ENCODE results near the gene STK32C.

The STK32C gene

DNA sequence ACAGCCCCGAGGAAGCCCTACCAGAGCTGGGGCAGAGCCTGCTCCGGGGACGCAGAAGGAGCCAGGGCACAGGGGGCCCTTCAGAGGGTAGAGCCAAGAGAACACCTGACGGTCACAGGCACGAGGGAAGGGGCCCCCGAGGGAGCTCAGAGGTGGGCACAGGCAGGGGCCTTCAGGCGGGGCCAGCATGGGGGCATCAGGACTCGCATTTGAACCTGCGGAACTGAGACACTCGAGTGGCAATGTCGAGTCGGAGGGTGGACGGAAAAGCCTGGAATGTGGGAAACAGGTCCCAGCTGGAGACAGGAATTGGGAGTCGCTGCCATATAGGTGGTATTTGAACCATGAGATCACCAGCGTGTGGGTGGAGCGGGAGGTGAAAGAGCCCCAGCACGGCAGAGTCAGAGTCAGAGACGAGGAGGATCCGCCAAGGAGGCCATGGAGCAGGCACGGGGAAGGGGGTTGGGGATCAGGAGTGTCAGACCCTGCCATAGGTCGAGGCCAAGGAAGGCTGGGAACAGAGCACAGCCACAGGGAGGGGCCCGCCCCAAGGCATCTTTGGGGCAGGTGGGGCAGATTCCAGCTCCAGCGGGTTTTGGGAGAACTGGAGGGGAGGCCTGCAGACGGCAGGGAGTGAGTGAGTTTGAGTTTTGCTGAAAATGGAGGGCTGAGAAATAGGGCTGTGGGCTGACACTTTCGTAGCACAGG, 13.8 kb downstream of the STK32C start:
- no peaks in the 10 kb centered on the region for H3K27me3 ChIP-seq (ENCODE audit: insufficient read depth, poor library complexity, severe bottlenecking)
- no peak for DNase-seq (ENCODE audit: low read depth in 1 of 2, low spot score in 1 of 2)
- no peak overlapping the region for H3K27ac ChIP-seq (replicated peaks)

DNA sequence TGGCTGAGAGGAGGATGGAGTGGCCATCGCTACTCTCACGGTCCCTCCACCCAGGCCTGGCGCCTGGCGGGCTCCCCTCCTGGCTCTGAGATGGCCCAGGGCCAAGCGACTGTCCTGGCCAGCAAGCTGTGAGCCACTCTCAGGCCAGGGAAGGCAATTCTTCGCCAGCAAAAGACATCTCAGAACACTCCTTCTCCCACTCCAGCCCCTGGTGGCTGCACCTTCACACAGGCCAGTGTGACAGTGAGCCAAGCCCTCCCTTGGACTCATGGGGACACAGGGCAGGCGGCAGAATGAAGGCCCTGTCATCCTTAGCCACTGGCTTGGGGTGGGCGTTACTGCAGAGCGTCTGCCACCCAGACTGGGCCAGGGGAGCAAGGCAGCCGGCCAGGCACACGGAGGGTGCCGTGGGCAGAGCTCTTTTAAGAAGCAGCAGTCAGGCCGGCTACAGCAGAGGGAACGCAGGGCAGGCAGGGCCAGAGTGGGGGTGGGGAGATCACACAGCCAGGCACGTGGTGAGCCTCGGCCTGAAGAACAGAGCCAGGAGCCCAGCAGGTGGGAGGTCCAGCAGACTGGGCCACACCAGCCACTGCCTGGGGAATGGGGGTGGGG, 14.4 kb downstream of the STK32C start:
- H3K27ac ChIP-seq (replicated peaks): no peak overlapping the region
- no peaks in the 10 kb centered on the region for H3K27me3 ChIP-seq (ENCODE audit: insufficient read depth, poor library complexity, severe bottlenecking)
- TF ChIP-seq SPI1 (IDR thresholded peaks at IDR 0.05; ENCODE audit: borderline replicate concordance, low read depth) (no peak), POLR2AphosphoS5 (IDR thresholded peaks at IDR 0.05; ENCODE audit: low read depth) (no peak), GABPA (IDR thresholded peaks at IDR 0.05; ENCODE audit: low read depth) (no peak)
- TF ChIP-seq, protein P1, sequence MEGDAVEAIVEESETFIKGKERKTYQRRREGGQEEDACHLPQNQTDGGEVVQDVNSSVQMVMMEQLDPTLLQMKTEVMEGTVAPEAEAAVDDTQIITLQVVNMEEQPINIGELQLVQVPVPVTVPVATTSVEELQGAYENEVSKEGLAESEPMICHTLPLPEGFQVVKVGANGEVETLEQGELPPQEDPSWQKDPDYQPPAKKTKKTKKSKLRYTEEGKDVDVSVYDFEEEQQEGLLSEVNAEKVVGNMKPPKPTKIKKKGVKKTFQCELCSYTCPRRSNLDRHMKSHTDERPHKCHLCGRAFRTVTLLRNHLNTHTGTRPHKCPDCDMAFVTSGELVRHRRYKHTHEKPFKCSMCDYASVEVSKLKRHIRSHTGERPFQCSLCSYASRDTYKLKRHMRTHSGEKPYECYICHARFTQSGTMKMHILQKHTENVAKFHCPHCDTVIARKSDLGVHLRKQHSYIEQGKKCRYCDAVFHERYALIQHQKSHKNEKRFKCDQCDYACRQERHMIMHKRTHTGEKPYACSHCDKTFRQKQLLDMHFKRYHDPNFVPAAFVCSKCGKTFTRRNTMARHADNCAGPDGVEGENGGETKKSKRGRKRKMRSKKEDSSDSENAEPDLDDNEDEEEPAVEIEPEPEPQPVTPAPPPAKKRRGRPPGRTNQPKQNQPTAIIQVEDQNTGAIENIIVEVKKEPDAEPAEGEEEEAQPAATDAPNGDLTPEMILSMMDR (IDR thresholded peaks at IDR 0.05; ENCODE audit: insufficient read depth, low read length): no peak
- TF ChIP-seq, protein P2, sequence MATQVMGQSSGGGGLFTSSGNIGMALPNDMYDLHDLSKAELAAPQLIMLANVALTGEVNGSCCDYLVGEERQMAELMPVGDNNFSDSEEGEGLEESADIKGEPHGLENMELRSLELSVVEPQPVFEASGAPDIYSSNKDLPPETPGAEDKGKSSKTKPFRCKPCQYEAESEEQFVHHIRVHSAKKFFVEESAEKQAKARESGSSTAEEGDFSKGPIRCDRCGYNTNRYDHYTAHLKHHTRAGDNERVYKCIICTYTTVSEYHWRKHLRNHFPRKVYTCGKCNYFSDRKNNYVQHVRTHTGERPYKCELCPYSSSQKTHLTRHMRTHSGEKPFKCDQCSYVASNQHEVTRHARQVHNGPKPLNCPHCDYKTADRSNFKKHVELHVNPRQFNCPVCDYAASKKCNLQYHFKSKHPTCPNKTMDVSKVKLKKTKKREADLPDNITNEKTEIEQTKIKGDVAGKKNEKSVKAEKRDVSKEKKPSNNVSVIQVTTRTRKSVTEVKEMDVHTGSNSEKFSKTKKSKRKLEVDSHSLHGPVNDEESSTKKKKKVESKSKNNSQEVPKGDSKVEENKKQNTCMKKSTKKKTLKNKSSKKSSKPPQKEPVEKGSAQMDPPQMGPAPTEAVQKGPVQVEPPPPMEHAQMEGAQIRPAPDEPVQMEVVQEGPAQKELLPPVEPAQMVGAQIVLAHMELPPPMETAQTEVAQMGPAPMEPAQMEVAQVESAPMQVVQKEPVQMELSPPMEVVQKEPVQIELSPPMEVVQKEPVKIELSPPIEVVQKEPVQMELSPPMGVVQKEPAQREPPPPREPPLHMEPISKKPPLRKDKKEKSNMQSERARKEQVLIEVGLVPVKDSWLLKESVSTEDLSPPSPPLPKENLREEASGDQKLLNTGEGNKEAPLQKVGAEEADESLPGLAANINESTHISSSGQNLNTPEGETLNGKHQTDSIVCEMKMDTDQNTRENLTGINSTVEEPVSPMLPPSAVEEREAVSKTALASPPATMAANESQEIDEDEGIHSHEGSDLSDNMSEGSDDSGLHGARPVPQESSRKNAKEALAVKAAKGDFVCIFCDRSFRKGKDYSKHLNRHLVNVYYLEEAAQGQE (IDR thresholded peaks at IDR 0.05; ENCODE audit: insufficient replicate concordance, low read depth): no peak
- no peak overlapping the region for H3K4me3 ChIP-seq (replicated peaks; ENCODE audit: insufficient read depth, low read length)
- no peak for DNase-seq (ENCODE audit: low read depth in 1 of 2, low spot score in 1 of 2)

More for the DNA sequence above, 13.8 kb downstream of the STK32C start:
- no peak overlapping the region for H3K4me3 ChIP-seq (replicated peaks; ENCODE audit: insufficient read depth, low read length)
- TF ChIP-seq SPI1 (IDR thresholded peaks at IDR 0.05; ENCODE audit: borderline replicate concordance, low read depth) (no peak), POLR2AphosphoS5 (IDR thresholded peaks at IDR 0.05; ENCODE audit: low read depth) (no peak), GABPA (IDR thresholded peaks at IDR 0.05; ENCODE audit: low read depth) (no peak)
- TF ChIP-seq, protein P1 (IDR thresholded peaks at IDR 0.05; ENCODE audit: insufficient read depth, low read length): no peak
- TF ChIP-seq, protein P2 (IDR thresholded peaks at IDR 0.05; ENCODE audit: insufficient replicate concordance, low read depth): no peak

DNA sequence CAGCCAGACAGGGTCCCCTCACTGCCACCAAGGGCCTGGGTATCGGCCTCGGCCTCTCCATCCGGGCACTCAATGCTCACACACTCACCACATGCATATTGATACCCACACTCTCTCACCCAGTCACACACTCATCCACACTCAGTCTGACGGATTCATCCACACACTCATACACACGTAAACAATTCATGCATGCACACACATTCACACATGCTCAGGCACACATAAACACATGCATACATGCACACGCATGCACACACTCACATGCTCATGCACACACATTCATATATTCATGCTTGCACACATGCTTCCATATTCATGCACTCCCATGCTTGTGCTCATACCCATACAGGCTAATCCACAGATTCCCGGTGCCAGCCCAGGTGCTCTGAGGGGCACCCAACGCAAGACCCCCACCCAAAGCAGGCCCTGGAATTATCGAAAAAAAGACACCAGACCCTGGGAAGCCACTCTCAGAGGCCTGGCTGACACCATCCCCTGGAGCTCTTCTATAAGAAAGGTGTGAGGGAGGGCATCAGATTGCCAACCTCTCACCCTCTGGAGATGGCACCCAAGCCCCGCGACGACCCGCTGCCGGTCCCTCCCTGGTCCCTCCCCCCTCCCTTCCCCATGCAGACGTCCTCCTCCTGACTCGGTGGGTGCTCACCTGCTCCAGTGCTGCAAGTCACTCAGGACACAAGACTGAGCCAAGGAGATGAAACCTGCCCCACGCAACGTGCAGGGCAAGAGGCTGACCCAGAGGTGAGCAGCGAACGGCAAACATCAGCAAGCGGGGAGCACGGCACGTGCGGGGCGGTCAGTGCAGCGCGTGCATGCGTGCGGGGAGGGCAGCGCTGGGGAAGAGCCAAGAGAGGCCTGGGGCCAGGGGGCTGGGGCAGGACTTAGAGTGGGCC, 15.2 kb downstream of the STK32C start:
- Histone ChIP-seq H3K4me3 (replicated peaks; ENCODE audit: insufficient read depth, low read length) (no peak overlapping the region), H3K27ac (replicated peaks) (no peak overlapping the region), H3K27me3 (ENCODE audit: insufficient read depth, poor library complexity, severe bottlenecking) (no peaks in the 10 kb centered on the region)
- DNase-seq (ENCODE audit: low read depth in 1 of 2, low spot score in 1 of 2): no peak
- TF ChIP-seq SPI1 (IDR thresholded peaks at IDR 0.05; ENCODE audit: borderline replicate concordance, low read depth): no peak
- no peak for TF ChIP-seq GABPA (IDR thresholded peaks at IDR 0.05; ENCODE audit: low read depth)
- TF ChIP-seq, protein P1 (IDR thresholded peaks at IDR 0.05; ENCODE audit: insufficient read depth, low read length): no peak
- TF ChIP-seq, protein P2 (IDR thresholded peaks at IDR 0.05; ENCODE audit: insufficient replicate concordance, low read depth): no peak
- no peak for TF ChIP-seq POLR2AphosphoS5 (IDR thresholded peaks at IDR 0.05; ENCODE audit: low read depth)
